Measurements from ENCODE around the gene UBE2V1.
A peak's percentile ranks its signal among the peaks of the same experiment; 100 is the strongest.
"Not testable (repeated sequence)": the region's sequence is repeated elsewhere in the genome, so short reads cannot be mapped to it uniquely, and the experiment has no call there.

UBE2V1 gene

DNA sequence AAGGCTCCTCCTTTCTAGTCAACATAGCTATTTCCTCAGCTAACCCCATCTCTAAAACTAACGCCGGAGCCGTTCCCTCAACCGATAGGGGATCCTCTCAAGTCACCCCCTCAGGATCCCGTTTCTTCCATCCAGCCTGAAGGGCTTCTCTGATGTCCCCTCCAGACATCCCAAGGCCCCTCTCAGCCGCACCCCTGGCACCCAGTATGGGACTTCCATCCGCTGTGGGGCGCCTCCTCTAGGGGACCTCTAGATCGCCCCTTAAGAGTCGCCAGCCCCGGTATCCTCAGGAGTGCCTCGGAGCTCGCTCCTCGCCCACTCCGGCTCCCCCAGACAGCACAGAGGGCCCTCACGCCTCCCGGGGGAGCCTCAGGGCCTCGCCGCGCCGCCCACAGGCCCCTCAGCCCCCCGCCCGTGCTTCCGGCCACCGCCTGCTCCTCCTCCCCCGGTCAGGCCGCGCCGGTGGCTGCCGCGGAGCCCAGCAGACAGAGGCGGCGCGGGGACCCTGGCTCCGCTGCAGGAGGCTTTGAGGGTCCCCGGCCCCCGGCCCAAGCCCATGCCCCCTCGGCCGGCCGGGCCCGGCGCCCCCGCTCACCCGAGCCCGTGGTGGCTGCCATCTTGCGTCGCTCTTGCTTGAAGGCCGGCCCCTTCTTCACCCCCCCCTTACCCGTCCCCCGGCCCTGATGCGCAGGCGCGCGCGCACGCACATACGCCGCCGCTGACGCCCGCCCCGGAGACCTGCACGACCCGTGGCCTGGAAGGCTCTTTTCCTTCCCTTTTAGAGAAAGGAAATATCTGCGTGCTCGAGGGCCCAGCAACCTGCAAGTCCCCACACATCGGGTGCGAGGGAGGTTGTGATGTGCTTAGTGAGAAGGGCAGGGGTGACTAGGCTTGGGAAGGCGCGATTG, at the start of gene UBE2V1:
TSS of gene UBE2V1 (minus strand) at position 639 of the 908 bp plus-strand sequence. CDS start at position 617, 22 bp downstream.
- DNase-seq, result peak; percentile 88 to 91

GRCh38 chr20:50161494-50161893, 48.5 kb upstream of the UBE2V1 start:
- DNase-seq, result not testable (repeated sequence)

DNA sequence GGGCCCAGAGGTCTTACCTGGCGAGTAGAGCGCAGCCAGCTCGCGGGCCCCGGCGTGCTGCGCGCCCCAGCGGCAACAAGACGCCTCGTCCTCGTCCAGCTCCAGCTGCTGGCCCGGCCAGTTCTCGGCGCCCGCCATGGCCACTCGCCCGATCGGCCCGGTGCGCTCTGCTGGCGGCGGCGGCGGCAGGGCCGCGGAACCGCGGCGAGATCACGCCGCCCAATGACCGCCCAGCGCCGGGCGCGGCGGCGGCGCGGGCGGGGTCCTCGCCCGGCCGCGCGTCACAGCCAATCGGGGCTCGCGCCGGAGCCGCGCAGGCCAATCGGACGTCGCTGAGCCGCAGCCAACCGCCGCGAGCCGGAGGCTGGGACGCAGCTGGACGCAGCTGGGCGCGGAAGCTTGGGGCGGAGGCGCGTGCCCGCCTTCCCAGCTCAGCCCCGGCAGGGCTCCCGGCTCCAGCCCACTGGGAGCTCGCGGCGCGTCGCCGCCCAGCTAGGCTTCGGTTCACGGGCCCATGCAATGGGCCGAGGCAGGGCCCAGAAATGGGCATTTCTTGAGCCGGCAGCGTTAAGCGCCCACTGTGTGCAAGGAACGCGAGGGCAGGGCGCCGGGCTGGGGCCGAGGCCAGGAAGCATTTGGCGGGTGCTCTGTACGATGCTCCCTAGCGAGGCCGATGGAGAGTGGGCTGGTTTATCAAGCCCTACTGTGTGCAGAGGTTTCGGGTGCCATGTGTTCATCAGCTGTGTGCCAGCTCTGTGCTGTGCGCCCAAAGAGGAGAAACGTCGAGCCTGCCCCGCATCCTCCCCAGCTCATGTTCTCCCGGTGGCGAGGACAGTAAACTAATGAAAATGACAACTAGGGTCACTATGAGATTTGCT, 40.8 kb upstream of the UBE2V1 start, which contains the start of gene PEDS1:
TSS of gene PEDS1 (minus strand) at position 224 of the 878 bp plus-strand sequence. CDS start at position 138, 86 bp downstream.
- DNase-seq, result peak; percentile 81 to 85

DNA sequence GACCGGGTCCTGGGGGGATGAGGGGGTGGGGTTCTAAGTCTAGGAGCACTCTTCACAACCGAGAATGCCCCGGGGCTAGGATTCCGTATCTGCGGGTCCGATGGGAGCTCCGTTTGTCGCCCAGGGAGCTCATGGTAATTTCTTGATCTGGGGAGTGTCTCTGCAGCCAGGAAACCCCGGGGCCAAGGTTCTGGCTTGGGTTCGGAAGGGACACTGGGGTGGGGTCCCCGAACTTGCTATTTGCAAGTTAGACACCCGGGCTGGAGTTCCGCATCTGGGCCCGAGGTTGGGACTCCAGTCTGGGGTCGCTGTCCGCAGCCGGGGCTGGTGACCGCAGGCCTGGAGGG, 40.2 kb upstream of the UBE2V1 start:
- peak; percentile 23 to 25 for DNase-seq

GRCh38 chr20:50152394-50153152, 39.6 kb upstream of the UBE2V1 start:
- no peak for DNase-seq

GRCh38 chr20:50151034-50151743, 38.2 kb upstream of the UBE2V1 start:
- DNase-seq, result no peak

DNA sequence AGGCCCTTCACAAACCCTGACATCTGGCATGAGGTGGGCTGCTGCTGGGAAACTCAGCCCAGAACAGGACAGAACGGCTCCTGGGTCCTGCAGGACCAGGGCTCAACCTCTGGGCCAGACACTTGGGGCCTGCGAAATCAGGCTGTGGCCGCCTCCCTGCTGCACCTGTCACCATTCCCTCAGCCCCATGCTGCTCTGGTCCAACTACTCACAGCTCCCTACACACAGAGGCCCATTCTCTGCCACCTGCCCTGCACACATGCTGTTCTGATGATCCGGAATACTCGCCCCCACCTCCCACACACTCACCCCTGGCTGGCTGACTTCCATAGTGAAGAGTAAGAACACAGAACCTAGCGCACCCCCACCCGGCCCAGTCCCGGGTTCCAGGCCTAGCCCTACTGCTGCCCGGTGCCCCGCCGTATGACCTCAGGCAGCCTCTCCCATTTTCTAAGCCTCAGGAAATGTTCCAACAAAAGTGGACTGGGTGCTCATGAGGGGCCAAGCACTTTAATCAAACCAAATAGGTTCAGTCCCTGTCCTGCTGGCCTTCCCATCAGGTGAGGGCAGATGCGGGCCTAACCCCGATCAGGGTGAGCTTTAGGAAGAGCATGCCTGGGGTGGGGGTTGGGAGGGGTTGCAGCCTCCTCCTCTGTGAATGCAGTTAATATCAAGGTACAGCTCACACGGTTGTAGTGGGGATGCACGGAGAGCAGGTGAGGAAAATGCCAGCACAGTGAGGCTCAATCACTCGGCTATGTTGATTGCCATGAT, 36.7 kb upstream of the UBE2V1 start:
- no peak for DNase-seq

GRCh38 chr20:50146732-50147662, 34.0 kb upstream of the UBE2V1 start:
- peak; percentile 74 to 77 for DNase-seq

DNA sequence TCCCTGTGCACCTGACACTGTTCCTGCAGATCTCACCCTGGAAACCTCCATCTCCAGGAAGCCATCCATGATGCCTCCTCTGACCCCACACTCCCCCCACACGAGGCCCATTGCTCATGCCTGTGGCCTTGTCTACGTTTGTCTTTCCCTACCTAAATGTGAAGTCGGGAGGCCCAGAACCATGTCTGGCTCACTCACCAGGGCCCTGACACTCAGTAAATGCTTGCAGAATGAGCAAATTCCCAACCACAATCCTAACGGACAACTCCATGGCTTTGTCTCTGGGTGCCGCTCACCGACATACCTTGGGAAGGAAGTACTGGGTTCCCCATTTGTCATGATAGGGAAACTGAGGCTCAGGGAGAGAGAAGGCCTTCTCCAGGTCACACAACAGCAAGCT, 33.3 kb upstream of the UBE2V1 start:
- DNase-seq, result no peak

DNA sequence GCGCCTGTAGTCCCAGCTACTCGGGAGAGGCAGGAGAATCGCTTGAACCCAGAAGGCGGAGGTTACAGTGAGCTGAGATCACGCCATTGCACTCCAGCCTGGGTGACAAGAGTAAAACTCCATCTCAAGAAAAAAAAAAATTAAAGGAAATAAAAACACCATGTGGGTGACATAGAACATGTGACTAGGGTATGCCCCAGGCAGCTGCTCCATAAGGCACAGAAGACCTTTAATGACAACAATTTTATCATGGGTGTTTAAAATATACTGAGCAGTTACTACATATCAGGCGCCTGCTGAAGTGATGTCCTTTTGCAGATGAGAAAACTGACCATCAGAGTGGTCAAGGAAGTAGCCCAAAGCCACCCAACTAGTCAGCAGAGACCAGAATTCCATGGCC, 32.6 kb upstream of the UBE2V1 start:
- no peak for DNase-seq

- no peak for DNase-seq
Measured at GRCh38 chr20:50144362-50144761, 31.4 kb upstream of the UBE2V1 start.

DNA sequence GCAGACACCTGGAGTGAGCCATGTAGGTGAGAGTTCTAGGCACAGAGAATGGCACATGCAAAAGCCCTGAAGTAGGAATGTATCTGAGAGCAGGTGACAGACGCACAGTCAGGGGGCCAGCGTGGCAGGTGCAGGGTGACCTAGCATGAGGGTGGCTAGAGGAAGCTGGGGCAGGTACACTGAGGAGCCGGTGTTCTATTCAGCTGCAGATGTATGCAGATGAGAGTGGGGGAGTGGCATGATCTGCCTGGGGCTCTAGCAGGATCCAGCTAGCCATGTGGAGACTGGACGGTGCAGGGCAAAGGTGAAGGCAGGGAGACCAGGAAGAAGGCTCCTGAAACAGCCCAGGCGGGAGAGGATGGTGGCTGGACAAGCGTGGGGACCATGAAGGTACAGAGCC, 29.9 kb upstream of the UBE2V1 start:
- no peak for DNase-seq

GRCh38 chr20:50141811-50142561, 29.0 kb upstream of the UBE2V1 start:
- no peak for DNase-seq

DNA sequence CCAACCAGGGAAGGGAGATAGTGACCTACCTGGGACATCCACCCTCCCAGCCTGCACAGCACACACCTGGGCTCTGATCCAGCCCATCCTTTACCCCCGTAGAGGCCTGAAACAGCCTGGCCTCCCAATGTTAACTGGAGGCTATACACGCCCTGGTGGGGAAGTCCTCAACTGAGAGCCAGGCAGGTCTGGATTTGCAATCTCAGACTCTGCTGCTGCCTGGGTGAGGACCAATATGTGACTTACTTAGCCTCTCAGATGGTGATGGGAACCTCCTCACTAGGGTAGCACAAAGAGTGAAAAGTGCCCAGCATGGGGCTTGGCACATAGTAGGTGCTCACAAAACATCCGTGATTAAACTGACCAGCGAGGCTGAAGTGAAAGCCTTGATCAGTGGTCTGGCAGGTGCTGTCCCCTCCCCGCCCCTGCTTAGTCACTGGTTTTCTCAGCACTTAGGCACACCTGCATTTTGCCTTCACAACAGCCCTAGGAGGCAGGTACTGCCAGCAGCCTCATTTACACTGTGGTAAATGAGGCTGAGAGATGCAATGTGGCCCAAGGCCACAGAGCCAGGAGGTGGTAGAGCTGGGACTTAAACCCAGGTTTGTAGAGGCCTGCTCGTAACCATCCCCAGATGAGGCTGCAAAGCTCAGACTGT, 28.2 kb upstream of the UBE2V1 start:
- no peak for DNase-seq

- no peak for DNase-seq
Measured at GRCh38 chr20:50140339-50140859, 27.4 kb upstream of the UBE2V1 start.

DNA sequence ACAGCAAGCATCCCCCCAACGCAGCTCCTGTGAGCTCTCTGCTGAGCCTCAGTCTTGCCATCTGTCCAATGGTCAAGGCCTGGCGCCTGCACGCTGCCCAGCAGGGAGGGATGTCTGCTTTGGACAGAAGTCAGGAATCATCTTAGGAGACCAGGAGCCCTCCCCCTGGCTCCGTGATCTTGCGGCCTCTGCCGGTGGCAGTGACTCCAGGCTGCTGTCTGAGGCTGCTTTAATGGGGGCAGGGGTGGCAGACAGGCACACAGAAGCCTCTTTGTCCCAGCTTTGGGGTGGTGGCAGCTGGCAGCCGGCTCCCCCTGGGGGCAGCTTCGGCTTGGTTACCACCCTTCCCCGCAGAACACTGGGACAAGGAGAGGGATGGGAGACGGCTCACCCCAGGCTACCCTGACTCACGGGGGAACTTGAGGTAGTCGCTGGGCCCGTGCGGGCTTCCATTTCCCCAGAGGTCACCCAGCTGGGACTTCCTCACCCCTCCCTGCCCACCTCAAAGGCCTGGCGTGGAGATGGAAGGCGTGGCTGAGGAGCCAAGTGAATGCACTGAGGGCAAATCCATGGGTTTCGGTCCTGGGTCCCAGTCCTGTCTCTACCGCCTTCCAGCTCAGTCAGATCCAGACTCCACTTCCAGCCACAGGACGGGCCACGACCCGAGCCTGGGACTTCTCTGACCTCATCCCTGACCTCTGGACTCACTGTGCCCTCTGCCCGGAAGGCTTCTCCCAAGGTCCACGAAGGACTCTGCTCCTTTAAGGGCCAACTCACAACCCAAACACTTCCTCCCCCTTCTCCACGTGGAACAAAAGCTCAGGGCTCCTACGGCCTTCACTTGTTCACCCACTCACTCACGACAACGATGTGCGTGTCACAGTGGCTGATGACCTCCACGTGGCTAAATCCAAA, 25.8 kb upstream of the UBE2V1 start:
- DNase-seq, result no peak

GRCh38 chr20:50138120-50138478, 25.1 kb upstream of the UBE2V1 start:
- no peak for DNase-seq

DNA sequence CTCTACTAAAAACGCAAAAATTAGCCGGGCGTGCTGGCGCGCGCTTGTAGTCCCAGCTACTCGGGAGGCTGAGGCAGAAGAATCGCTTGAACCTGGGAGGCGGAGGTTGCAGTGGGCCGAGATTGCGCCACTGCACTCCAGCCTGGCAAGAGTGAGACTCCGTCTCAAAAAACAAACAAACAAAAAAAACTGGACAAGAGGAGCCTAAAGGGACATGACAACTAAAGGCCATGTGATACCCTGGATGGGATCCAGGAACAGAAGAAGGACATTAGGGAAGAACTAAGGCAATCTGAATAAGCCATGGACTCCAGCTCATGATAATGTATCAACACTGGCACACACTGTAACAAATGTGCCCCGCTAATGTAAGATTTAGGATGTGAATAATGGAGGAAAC, 24.8 kb upstream of the UBE2V1 start:
- not testable (repeated sequence) for DNase-seq
